Measurements from ENCODE around the gene HEXIM2.
"Not testable (repeated sequence)": the region's sequence is repeated elsewhere in the genome, so short reads cannot be mapped to it uniquely, and the experiment has no call there.

The HEXIM2 gene

DNA sequence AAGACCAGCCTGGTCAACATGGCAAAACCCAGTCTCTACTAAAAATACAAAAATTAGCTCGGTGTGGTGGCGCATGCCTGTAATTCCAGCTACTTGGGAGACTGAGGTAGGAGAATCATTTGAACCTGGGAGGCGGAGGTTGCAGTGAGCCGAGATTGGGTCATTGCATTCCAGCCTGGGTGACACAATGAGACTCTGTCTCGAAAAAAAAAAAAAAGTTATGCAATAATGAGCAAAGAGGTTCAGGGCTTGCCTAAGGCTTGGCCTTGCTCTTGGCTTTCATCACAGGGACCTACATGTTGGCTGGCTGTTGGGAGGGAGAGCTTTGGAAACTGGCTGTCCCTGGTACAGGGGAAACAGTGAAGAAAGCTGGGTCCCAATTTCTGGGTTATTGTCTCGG, 40.2 kb downstream of the HEXIM2 start:
- not testable (repeated sequence) for H3K36me3 ChIP-seq (ENCODE audit: insufficient read depth, low read length); H2AFZ ChIP-seq (ENCODE audit: low read depth, low read length); H3K4me3 ChIP-seq (ENCODE audit: low read length); H3K9me3 ChIP-seq (ENCODE audit: low read length); H3K27me3 ChIP-seq (ENCODE audit: insufficient read depth, low read length)
- peaks cover 11% of the 10 kb centered on the region for H3K4me1 ChIP-seq (ENCODE audit: insufficient read depth, low read length)

DNA sequence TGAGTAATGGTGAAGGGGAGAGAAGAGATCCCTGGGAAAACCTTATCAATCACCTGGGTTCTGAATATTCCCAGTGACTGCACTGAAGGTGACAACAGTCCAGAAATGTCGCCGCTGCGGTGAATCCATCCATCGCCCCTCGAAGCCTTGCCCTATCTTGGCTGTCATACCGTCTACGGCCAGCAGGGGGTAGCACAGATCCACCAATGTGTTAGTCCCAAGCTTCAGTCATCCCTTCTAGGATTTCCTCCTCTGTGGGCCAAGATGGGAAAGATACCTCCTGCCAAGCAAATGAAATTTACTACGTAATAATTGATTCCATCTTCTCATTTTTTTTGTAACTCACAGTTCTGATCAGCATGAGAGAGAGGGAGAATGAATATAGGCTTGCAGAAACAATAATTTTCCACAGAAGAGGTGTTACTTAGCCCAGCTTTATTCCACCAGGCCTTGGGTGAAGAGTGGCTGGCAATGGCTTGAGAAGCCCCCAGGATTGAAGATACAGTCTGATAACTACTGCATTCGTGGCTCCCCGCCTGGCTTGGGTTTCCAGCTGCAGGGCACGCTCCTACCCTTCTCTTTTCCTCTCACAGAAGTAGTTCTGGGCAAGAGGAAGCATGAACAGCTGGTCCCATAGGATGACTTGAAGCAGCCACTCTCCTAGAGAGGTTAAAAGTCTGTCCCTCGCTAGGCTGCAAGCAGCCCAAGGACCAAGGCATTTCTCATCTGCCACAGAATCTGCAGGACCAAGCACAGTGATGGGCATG, 57.4 kb downstream of the HEXIM2 start:
- no peaks in the 10 kb centered on the region for H3K36me3 ChIP-seq (ENCODE audit: insufficient read depth, low read length)
- peaks cover 36% of the 10 kb centered on the region for H3K27me3 ChIP-seq (ENCODE audit: insufficient read depth, low read length)
- H3K9me3 ChIP-seq (ENCODE audit: low read length): peaks cover 3% of the 10 kb centered on the region
- H3K4me1 ChIP-seq (ENCODE audit: insufficient read depth, low read length): no peaks in the 10 kb centered on the region
- H2AFZ ChIP-seq (ENCODE audit: low read depth, low read length): no peak overlapping the region
- H3K4me3 ChIP-seq (ENCODE audit: low read length): no peak overlapping the region

Data from neuron (in vitro differentiated cells).